Epithelial cell of esophagus (primary cell): ENCODE data around the gene STAU1.

ENCODE experiments used
- DNase-seq: peaks from one replicate; pipeline ENCODE4 v3.0.0; 2010; ENCODE audit warnings: low read depth
- H3K4me3 ChIP-seq: 2 replicates; pipeline ENCODE4 v1.5.1; 2011; ENCODE audit warnings: mild to moderate bottlenecking, low read length, control low read depth
- CTCF ChIP-seq: IDR thresholded peaks from 2 replicates; pipeline ENCODE4 v1.5.1; 2011; ENCODE audit warnings: low read depth, mild to moderate bottlenecking, low read length, control low read depth, inconsistent platforms; ENCODE audit not compliant: insufficient read depth; ENCODE audit errors: missing control alignments

Gene STAU1

GRCh38 chr20:49187851-49188641 lies at the start of gene STAU1:
Gene STAU1, minus strand, starts transcription at chr20:49188334. Its CDS starts 22,133 bp downstream, at chr20:49166201.
- DNase-seq = peak; percentile 97
- no peak for TF ChIP-seq CTCF
- H3K4me3 ChIP-seq = peak within 1 kb of the TSS; percentile 77

- TF ChIP-seq CTCF = no peak
- no peak for DNase-seq
- no peak overlapping the region for H3K4me3 ChIP-seq
Measured at GRCh38 chr20:49237531-49237930, 49.4 kb upstream of the STAU1 start.

GRCh38 chr20:49236301-49236700 lies 48.2 kb upstream of the STAU1 start:
- DNase-seq = no peak
- H3K4me3 ChIP-seq = no peak overlapping the region
- no peak for TF ChIP-seq CTCF

GRCh38 chr20:49234831-49235230 lies 46.7 kb upstream of the STAU1 start:
- no peak for TF ChIP-seq CTCF
- DNase-seq = no peak
- H3K4me3 ChIP-seq = no peak overlapping the region

- no peak overlapping the region for H3K4me3 ChIP-seq
- no peak for DNase-seq
- TF ChIP-seq CTCF = no peak
Measured at GRCh38 chr20:49233226-49233625, 45.1 kb upstream of the STAU1 start.

- no peak for TF ChIP-seq CTCF
- no peak for DNase-seq
- H3K4me3 ChIP-seq = no peak overlapping the region
Measured at GRCh38 chr20:49231471-49231870, 43.3 kb upstream of the STAU1 start.
